K562 (cell line): ENCODE data around the gene ATG7. TPM values are rescaled to one million over a fixed set of nuclear protein-coding genes. Genes with fewer than 3 reads are reported as not detected.

Experiments used
- ATAC-seq: fragments of 200-7000 bp; cut with Tn5 transposase; 3 replicates; pipeline ENCODE4 v1.9.1; 2020; ENCODE audit warnings: moderate library complexity
- BruUV-seq: library from RNA; stranded (reverse); fragments of 400-500 nt; replicated peaks from 2 replicates; lab custom pipeline; 2021; lab: Mats Ljungman, UMichigan
- CTCF ChIA-PET: fragments of 300-600 bp; formaldehyde crosslinking; extraction: SDS; loops from one replicate; lab custom pipeline; 2021; ENCODE audit warnings: low intra/inter-chr PET ratio; lab: Yijun Ruan, JAX
- POLR2A ChIA-PET: fragments of 300-600, 350-650 bp; sonication (Branson Sonifier 250); formaldehyde crosslinking; extraction: SDS; loops from one replicate; lab custom pipeline; 2021; ENCODE audit warnings: antibody characterized with exemption, inconsistent platforms; lab: Yijun Ruan, JAX
- DNase-seq, 4 experiments: peaks; one replicate each; pipeline versions ENCODE4 v3.0.0 to v3.0.0-alpha.2; 2011 to 2018; ENCODE audit warnings: low spot score in 3 of 4, mixed read lengths in 3 of 4; ENCODE audit errors: extremely low read depth in 1 of 4
- FAIRE-seq: peaks from 2 replicates; lab custom pipeline; 2011; peaks lifted over from hg19 to GRCh38; lab: Jason Lieb, UNC
- H2AFZ ChIP-seq: 2 replicates; pipeline ENCODE4 v1.6.0; 2011; ENCODE audit warnings: low read depth, low read length, control low read depth, inconsistent platforms
- H3K27ac ChIP-seq: fragments of 200-600 bp; 3 replicates; pipeline ENCODE4 v1.8.0; 2011; ENCODE audit warnings: low read depth, mild to moderate bottlenecking, control low read depth, inconsistent platforms, low read length, moderate library complexity, mixed read lengths; ENCODE audit errors: extremely low read depth
- H3K27me3 ChIP-seq, 2 experiments: fragments of 300-600 bp in 1 of 2; 2 replicates in 1 of 2; 3 replicates in 1 of 2; pipeline versions ENCODE4 v1.6.0 to v1.8.0; 2011; ENCODE audit warnings: inconsistent platforms in 2 of 2, low read length in 2 of 2, mild to moderate bottlenecking in 1 of 2, mixed read lengths in 1 of 2, moderate library complexity in 1 of 2; ENCODE audit not compliant: control insufficient read depth in 2 of 2, insufficient read depth in 2 of 2
- H3K36me3 ChIP-seq: fragments of 300-600 bp; 3 replicates; pipeline ENCODE4 v1.8.0; 2011; ENCODE audit warnings: mild to moderate bottlenecking, low read length, inconsistent platforms; ENCODE audit not compliant: control insufficient read depth, insufficient read depth
- H3K4me1 ChIP-seq, 2 experiments: fragments of 200-600 bp in 1 of 2; replicated peaks in 1 of 2; 2 replicates in 1 of 2; 3 replicates in 1 of 2; pipeline versions ENCODE4 v1.5.1 to v1.8.0; 2011; ENCODE audit warnings: inconsistent platforms in 2 of 2, low read length in 2 of 2, mild to moderate bottlenecking in 1 of 2, mixed read lengths in 1 of 2, moderate library complexity in 1 of 2; ENCODE audit not compliant: control insufficient read depth in 2 of 2, insufficient read depth in 2 of 2
- H3K4me2 ChIP-seq: 2 replicates; pipeline ENCODE4 v1.6.1; 2011; ENCODE audit warnings: low read length, control low read depth, inconsistent platforms, mixed read lengths; ENCODE audit not compliant: insufficient read depth
- H3K4me3 ChIP-seq: fragments of 200-600 bp; sonication (generic), shearing (Covaris generic); 2 replicates; pipeline ENCODE4 v1.5.1; 2016; ENCODE audit warnings: control low read depth, inconsistent platforms
- H3K79me2 ChIP-seq: fragments of 200-600 bp; 3 replicates; pipeline ENCODE4 v1.8.0; 2011; ENCODE audit warnings: low read length, inconsistent platforms; ENCODE audit not compliant: control insufficient read depth, insufficient read depth
- H3K9ac ChIP-seq, 2 experiments: 2 replicates each; pipeline versions ENCODE4 v1.6.0 to v1.6.1; 2011; ENCODE audit warnings: low read depth in 2 of 2, low read length in 2 of 2, control low read depth in 1 of 2, inconsistent platforms in 1 of 2, mild to moderate bottlenecking in 1 of 2, mixed read lengths in 1 of 2; ENCODE audit not compliant: insufficient read depth in 1 of 2
- H3K9me1 ChIP-seq: one replicate; pipeline ENCODE4 v1.6.0; 2011; ENCODE audit warnings: inconsistent platforms, mild to moderate bottlenecking, low read length, moderate library complexity; ENCODE audit not compliant: control insufficient read depth, insufficient read depth
- H3K9me3 ChIP-seq: replicated peaks from 2 replicates; pipeline ENCODE4 v1.5.1; 2011; ENCODE audit warnings: low read depth, low read length, inconsistent platforms; ENCODE audit not compliant: control insufficient read depth, insufficient read depth
- H4K20me1 ChIP-seq: replicated peaks from 2 replicates; pipeline ENCODE4 v1.6.1; 2011; ENCODE audit warnings: low read length, inconsistent platforms, mixed read lengths; ENCODE audit not compliant: control insufficient read depth, insufficient read depth
- CHAMP1 ChIP-seq: fragments of 450-650 bp; IDR thresholded peaks from 2 replicates; pipeline ENCODE4 v1.6.1; 2016; ENCODE audit warnings: mild to moderate bottlenecking
- HDAC3 ChIP-seq: fragments of 450-650 bp; IDR thresholded peaks from 2 replicates; pipeline ENCODE4 v1.6.1; 2018; ENCODE audit warnings: borderline replicate concordance, mild to moderate bottlenecking, moderate library complexity; ENCODE audit not compliant: partially characterized antibody
- ILF3 ChIP-seq: fragments of 450-650 bp; IDR thresholded peaks from 2 replicates; pipeline ENCODE4 v1.6.1; 2018; ENCODE audit warnings: antibody characterized with exemption, mild to moderate bottlenecking, moderate library complexity, borderline replicate concordance
- MCM5 ChIP-seq: fragments of 450-650 bp; IDR thresholded peaks from 2 replicates; pipeline ENCODE4 v1.6.1; 2016; ENCODE audit warnings: low read depth
- MTA3 ChIP-seq: fragments of 450-650 bp; formaldehyde crosslinking; IDR thresholded peaks from 2 replicates; pipeline ENCODE4 v1.6.1; 2017; ENCODE audit warnings: mild to moderate bottlenecking, borderline replicate concordance
- NFRKB ChIP-seq: fragments of 450-650 bp; IDR thresholded peaks from 2 replicates; pipeline ENCODE4 v1.6.1; 2016; ENCODE audit warnings: low read depth
- NONO ChIP-seq, 2 experiments: fragments of 200-400 bp in 1 of 2; fragments of 450-650 bp in 1 of 2; formaldehyde crosslinking in 1 of 2; IDR thresholded peaks; 2 replicates each; pipeline ENCODE4 v1.6.1; 2017; ENCODE audit warnings: low read depth in 2 of 2, mild to moderate bottlenecking in 2 of 2, moderate library complexity in 2 of 2, low read length in 1 of 2
- PML ChIP-seq: IDR thresholded peaks from 2 replicates; pipeline ENCODE4 v1.6.1; 2012; ENCODE audit warnings: low read length, inconsistent platforms
- SAP30 ChIP-seq: fragments of 200-600 bp; sonication (generic); IDR thresholded peaks from 2 replicates; pipeline ENCODE4 v1.6.1; 2012; ENCODE audit warnings: borderline replicate concordance, low read depth, mild to moderate bottlenecking, moderate library complexity, low read length, control low read depth, inconsistent platforms; ENCODE audit not compliant: insufficient read depth, poor library complexity, severe bottlenecking
- SMAD4 ChIP-seq: fragments of 250-450 bp; sonication (Bioruptor Pico); conservative IDR thresholded peaks from 2 replicates; pipeline ENCODE4 v1.8.0; 2021; ENCODE audit warnings: inconsistent platforms, mild to moderate bottlenecking, moderate library complexity
- SMARCE1 ChIP-seq: fragments of 450-650 bp; IDR thresholded peaks from 2 replicates; pipeline ENCODE4 v1.7.1; 2016; ENCODE audit warnings: mild to moderate bottlenecking
- SRSF1 ChIP-seq: fragments of 200-400 bp; formaldehyde crosslinking; IDR thresholded peaks from 2 replicates; pipeline ENCODE4 v1.6.1; 2017; ENCODE audit warnings: mild to moderate bottlenecking, low read depth, low read length, moderate library complexity
- ZNF780A ChIP-seq: fragments of 250-450 bp; sonication (Bioruptor Pico); IDR thresholded peaks from 2 replicates; pipeline ENCODE4 v1.5.0; 2021; ENCODE audit warnings: mild to moderate bottlenecking
- WGBS: fragments of 100-300 bp; shearing (Covaris generic); methylation state at CpG from one replicate; pipeline ENCODE4 v1.1.6; 2016; ENCODE audit warnings: low coverage, mixed read lengths; ENCODE audit not compliant: insufficient coverage; ENCODE audit errors: missing lambda C conversion rate; 5-methylcytosine and 5-hydroxymethylcytosine counted together
- in situ Hi-C: fragments of 300-500 bp; cut with MboI; formaldehyde crosslinking; loops from 4 replicates; pipeline ENCODE4 v1.15.0; 2018; ENCODE audit warnings: inconsistent platforms, mixed read lengths
- intact Hi-C: fragments of 100-400 bp; cut with micrococcal nuclease; formaldehyde crosslinking; loops from 2 replicates; pipeline ENCODE4 v1.14.2; 2022
- polyA plus RNA-seq, 8 experiments: library from polyadenylated mRNA; depleted of rRNA in 4 of 8; stranded (reverse) in 5 of 8; unstranded in 3 of 8; fragments of >200 nt; fragmentation: Nextera tagmentation in 2 of 8; fragmentation: Illumina TruSeq in 1 of 8; extraction: Ambion mirVana in 2 of 8; extraction: Trizol in 1 of 8; gene quantifications; 2 replicates each; pipeline versions ENCODE4 v1.2.1 to v1.2.3, GENCODE V29; 2011 to 2014; ENCODE audit warnings: inconsistent platforms in 1 of 8, missing spikeins in 1 of 8
- total RNA-seq, 7 experiments: library from RNA; depleted of rRNA in 6 of 7; stranded (reverse); fragments of >200 nt in 6 of 7; fragmentation: Illumina TruSeq in 2 of 7; extraction: Trizol in 2 of 7; gene quantifications; 2 replicates each; pipeline versions ENCODE4 v1.2.1 to v1.2.3, GENCODE V29; 2011 to 2021; ENCODE audit warnings: low replicate concordance in 1 of 7
- TF ChIP-seq, protein P1 (sequence below): fragments of 450-650 bp; IDR thresholded peaks from 2 replicates; pipeline ENCODE4 v1.6.1; 2016; ENCODE audit warnings: borderline replicate concordance

Gene ATG7
- total and polyA plus RNA-seq, 9 of the 15 experiments (the other 6 are each of a cell fraction or from before 2014, with no cell fraction given): 18.3 to 45.3 (median 33.6) TPM

DNA sequence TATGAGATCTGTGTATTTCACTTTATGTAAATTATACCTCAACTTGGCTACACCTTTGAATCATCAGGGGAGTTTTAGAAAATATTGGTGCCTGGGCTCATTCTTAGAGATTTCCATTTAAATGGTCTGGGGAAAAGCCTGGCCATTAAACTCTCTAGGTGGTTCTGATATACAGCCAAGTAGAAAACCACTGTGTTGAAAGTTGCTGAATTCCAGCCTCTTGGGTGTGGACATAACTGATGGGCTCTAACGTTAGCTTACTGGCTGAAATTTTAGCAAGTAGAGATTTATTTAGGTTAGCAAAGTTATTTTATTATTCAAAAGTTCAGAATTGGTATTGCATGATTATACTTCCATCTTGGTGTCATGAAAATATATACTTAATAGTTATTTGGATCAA is 84.1 kb downstream of the ATG7 start:
- Histone ChIP-seq H2AFZ (no peak overlapping the region), H3K4me3 (no peak overlapping the region), H3K4me2 (no peak overlapping the region), H4K20me1 (no peaks in the 10 kb centered on the region), H3K9ac (no peak overlapping the region), H3K4me1 (no peaks in the 10 kb centered on the region), H3K9me3 (no peaks in the 10 kb centered on the region), H3K9me1 (no peaks in the 10 kb centered on the region), H3K27ac (no peak overlapping the region), H3K27me3 (no peaks in the 10 kb centered on the region), H3K79me2 (no peaks in the 10 kb centered on the region), H3K36me3 (peaks cover 28% of the 10 kb centered on the region; the same call in 2 of the 3 replicates)
- no TSS peak for BruUV-seq
- in situ Hi-C loops (no loop called here), intact Hi-C loops (no loop called here)
- FAIRE-seq (no peak), ATAC-seq (no peak), DNase-seq (no peak)
- 62% methylated on average over 1 of the region's 1 CpG for WGBS
- TF ChIP-seq SAP30: no peak
- TF ChIP-seq, protein P1, sequence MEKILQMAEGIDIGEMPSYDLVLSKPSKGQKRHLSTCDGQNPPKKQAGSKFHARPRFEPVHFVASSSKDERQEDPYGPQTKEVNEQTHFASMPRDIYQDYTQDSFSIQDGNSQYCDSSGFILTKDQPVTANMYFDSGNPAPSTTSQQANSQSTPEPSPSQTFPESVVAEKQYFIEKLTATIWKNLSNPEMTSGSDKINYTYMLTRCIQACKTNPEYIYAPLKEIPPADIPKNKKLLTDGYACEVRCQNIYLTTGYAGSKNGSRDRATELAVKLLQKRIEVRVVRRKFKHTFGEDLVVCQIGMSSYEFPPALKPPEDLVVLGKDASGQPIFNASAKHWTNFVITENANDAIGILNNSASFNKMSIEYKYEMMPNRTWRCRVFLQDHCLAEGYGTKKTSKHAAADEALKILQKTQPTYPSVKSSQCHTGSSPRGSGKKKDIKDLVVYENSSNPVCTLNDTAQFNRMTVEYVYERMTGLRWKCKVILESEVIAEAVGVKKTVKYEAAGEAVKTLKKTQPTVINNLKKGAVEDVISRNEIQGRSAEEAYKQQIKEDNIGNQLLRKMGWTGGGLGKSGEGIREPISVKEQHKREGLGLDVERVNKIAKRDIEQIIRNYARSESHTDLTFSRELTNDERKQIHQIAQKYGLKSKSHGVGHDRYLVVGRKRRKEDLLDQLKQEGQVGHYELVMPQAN: no peak
- no peak for TF ChIP-seq SRSF1
- no peak for TF ChIP-seq NONO (IDR thresholded peaks at IDR 0.05; ENCODE audit: low read depth in 2 of 2, low read length in 1 of 2)
- TF ChIP-seq HDAC3: no peak
- no peak for TF ChIP-seq CHAMP1
- no peak for TF ChIP-seq ILF3
- no peak for TF ChIP-seq SMARCE1
- no peak for TF ChIP-seq PML
- no peak for TF ChIP-seq MTA3
- no peak for TF ChIP-seq MCM5
- no peak for TF ChIP-seq ZNF780A (CRISPR knock-in tag)
- TF ChIP-seq NFRKB: no peak
- TF ChIP-seq SMAD4 (CRISPR knock-in tag): no peak
- ChIA-PET POLR2A (interaction anchor here (0.6 to 0.7 kb wide), 2 partner anchors 290 to 715 kb away, joined by 3 read pairs; no protein-coding TSS in a partner anchor), CTCF (no interaction called here)
